GM18909 (cell line): ENCODE data around the gene GFPT1.

Experiments
- ATAC-seq: cut with Tn5 transposase; IDR thresholded peaks from one replicate; pipeline ENCODE4 v1.9.1; 2021; ENCODE audit warnings: mild to moderate bottlenecking; ENCODE audit not compliant: unreplicated experiment, poor library complexity

GFPT1 gene

DNA sequence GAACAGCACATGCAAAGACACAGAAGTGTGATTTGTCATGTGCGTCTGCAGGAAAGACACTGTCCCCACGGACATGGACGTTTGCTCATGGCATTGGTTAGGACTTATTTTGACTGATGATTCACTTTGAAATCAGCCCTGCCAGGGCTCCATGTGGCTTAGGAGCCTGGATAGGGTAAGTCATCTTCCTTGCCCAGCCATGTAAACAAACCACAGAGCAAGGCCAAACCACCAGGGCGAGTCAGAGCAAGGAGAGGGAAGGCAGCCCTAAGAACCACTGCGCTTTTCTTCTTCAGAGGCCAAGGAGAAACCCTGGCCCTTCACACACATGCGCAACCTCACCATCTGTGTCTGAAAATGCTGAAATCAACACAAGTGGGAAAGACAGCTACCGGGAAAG is 88.8 kb downstream of the GFPT1 start:
- no peak for ATAC-seq

DNA sequence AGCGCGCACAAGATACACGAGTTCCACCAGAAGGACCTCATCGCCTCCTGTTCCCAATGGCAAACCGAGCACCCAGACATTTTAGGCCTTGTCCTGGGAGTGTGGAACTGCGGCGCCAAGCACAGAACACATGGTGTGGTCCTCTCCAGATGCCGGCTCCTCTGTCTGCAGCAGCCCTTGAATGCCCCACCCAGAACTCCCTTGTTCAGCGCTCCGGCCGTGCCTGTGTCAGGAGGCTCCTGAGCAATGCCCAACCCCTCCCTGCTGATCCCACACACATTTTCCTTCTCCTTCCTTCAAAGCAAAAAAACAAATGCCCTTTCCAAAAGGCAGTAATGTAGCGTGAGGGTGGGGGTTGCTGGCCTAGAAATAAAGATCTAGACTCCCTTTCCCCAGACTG is 89.8 kb downstream of the GFPT1 start:
- ATAC-seq: no peak

DNA sequence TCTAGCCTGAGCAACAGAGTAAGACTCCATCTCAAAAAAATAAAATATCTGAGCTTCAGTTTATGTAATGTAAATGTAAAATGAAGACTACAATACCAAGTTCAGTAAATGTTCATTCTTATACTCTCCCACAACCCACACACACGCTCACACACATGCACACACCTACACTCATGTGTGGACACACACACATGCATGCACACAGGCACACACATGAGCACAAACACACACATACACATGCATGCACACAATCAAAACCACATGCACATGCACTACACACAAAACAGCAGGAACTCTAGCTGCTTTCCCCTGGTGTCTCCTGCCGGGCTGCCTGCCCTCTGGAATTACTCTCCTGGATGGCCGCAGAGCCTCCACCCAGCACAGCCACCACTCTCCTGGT is 90.6 kb downstream of the GFPT1 start:
- no peak for ATAC-seq

- no peak for ATAC-seq
Observed at GRCh38 chr2:69292256-69292655, 94.8 kb downstream of the GFPT1 start.

GRCh38 chr2:69291721-69292120 is 95.3 kb downstream of the GFPT1 start:
- ATAC-seq: no peak

DNA sequence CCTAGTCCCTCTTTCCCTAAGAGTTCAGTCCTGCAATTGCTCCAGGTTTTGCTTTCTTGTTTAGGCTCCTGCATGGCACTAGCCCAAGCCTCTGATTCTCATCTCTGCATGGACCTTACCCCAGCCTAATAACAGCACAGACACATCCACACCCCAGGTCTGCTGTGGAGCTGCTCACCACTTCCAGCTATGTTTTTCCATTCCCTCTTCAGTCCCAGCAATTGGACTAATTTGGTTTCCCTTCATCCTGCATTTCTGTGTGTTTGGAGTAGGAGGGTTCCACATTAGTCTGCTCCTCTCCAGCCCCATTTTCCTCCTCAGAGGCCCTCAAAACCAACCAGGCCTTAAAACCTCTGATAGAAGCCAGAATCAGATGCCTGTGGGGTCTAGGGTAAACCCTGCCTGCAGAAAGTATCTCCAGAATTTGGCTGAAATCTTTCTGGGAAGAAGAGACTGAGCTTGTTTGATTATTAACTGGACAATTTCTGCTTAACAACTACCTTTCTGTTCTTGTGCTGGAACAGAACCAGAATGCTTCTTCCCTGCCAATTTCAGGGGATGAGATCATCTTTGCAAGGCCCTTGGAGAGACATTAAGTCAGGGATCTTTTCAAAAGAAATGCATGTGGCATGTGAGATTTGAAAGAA is 95.9 kb downstream of the GFPT1 start:
- ATAC-seq: no peak

DNA sequence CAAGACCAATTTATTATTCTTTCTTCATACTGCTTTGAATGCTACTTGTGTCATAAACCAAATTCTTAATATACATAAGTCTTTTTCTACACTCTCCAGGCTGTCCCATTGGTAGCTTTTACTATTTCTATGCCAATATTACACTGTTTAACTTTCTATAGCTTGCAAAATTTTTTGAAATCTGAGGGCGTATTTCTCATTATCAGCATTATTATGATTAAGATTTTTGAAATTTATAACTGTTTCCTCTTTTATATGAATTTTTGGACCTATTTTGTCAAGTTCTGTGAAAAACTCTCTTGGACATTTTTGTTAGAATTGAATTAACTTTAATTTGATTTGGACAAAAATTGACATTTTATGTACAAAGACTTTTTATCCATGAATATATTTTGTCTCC is 98.6 kb downstream of the GFPT1 start:
- ATAC-seq: no peak

DNA sequence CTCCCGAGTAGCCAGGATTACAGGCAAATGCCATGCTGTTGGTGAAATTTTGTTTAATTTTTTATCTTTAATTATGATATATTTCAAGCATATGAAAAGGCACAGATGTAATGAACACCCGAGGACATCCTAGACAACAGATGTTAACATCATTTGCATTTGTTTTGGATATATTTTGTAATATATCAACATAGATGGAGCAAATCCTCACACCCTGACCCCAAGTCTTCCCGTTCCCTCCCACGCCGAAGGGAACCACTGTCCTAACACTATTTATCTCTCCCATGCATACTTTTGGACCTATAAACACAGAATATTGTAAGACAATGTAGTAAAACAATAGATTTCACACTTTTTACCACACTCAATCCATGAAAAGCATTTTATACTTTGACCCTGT is 99.5 kb downstream of the GFPT1 start:
- no peak for ATAC-seq

DNA sequence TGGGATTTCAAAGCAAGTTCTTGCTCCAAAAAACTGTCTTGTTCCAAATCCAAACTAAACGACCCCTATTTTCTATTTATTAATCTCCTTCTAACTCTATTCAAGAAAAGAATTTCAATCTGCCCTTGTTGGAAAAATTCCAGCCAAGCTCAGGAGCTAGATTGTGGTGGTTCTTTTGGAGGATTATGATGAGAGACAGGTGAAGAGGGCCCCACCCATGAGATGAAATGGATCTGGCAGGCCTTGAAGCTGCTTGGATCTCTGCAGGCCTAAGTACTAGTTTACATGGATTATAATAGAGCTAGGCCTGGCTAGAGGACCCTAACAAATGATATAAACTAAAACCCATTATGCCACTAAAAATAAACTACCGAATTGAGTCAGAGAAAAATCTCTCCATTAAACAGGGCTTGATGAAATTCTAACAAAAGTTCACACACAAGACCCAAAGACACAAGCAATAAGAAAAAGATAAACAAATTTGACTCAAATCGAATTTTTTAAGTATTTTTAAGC is 101.6 kb downstream of the GFPT1 start:
- no peak for ATAC-seq

GRCh38 chr2:69280796-69281412 is 106.1 kb downstream of the GFPT1 start:
- ATAC-seq: no peak

- ATAC-seq: no peak
Observed at GRCh38 chr2:69279931-69280681, 106.9 kb downstream of the GFPT1 start.

GRCh38 chr2:69279211-69279610 is 107.8 kb downstream of the GFPT1 start:
- ATAC-seq: no peak

DNA sequence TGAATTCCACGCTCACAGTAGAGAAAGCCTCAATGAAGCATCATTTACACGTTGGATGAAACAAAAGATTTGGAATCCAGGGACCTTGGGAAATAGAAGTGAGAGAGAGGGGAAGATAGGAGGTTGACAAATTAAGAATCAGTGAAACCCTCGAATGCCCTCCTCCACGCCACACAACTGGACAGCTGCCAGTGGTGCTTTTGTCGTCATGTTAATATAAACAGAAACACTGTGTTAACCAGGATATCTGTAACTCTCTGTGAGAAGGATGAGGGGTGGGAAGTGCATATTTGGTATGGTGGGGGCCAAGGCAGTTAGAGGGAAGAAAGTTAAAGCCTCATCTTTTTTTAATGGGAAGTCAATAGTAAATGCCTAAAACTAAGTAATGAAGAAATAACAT is 108.7 kb downstream of the GFPT1 start:
- no peak for ATAC-seq

DNA sequence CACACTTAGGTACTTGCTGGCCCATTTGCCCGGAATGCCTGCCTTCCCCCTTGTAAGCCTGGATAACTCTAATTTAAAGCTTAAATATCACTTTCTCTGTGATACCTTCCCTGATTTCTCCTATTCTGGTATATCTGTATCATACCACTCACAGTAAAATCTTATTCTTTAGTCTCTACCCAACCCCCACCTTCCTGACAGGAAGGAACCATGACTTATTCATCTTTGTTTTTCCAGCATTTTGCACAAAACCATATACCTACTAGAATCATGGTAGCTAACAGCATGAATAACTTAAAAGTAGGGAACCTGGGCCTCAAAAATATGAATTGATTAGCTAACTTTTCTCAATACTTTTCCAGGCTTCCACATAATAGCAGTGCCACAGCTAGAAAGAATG is 111.5 kb downstream of the GFPT1 start:
- ATAC-seq: no peak

GRCh38 chr2:69272803-69273471 is 114.1 kb downstream of the GFPT1 start:
- ATAC-seq: no peak

GRCh38 chr2:69271831-69272257 is 115.2 kb downstream of the GFPT1 start:
- ATAC-seq: no peak
